Lower leg skin (tissue), 3 donors: Measurements from ENCODE around the gene BET1.

ENCODE experiments used
- POLR2A ChIP-seq, 2 donors: fragments of 450-650 bp; IDR thresholded peaks; one replicate each; pipeline ENCODE4 v1.6.1; 2016 to 2017; ENCODE audit warnings: antibody characterized with exemption in 2 of 2, mild to moderate bottlenecking in 1 of 2, moderate library complexity in 1 of 2
- TF ChIP-seq, protein P1 (sequence below), 3 donors: fragments of 450-650 bp; IDR thresholded peaks; one replicate each; pipeline ENCODE4 v1.5.1; 2016; ENCODE audit warnings: antibody characterized with exemption in 3 of 3, mild to moderate bottlenecking in 3 of 3, moderate library complexity in 2 of 3

- TF ChIP-seq, protein P1, sequence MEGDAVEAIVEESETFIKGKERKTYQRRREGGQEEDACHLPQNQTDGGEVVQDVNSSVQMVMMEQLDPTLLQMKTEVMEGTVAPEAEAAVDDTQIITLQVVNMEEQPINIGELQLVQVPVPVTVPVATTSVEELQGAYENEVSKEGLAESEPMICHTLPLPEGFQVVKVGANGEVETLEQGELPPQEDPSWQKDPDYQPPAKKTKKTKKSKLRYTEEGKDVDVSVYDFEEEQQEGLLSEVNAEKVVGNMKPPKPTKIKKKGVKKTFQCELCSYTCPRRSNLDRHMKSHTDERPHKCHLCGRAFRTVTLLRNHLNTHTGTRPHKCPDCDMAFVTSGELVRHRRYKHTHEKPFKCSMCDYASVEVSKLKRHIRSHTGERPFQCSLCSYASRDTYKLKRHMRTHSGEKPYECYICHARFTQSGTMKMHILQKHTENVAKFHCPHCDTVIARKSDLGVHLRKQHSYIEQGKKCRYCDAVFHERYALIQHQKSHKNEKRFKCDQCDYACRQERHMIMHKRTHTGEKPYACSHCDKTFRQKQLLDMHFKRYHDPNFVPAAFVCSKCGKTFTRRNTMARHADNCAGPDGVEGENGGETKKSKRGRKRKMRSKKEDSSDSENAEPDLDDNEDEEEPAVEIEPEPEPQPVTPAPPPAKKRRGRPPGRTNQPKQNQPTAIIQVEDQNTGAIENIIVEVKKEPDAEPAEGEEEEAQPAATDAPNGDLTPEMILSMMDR (IDR thresholded peaks at IDR 0.05) = no peak
- TF ChIP-seq POLR2A (IDR thresholded peaks at IDR 0.05) = no peak
Observed at GRCh38 chr7:93977211-93977950, 26.8 kb downstream of the BET1 start.
